Activated CD8-positive, alpha-beta memory T cell treated with anti-CD3 and anti-CD28 coated beads for 36 hours (primary cell): ENCODE results near the gene SASH1. TPM values are rescaled to one million over a fixed set of nuclear protein-coding genes. Genes with fewer than 3 reads are reported as not detected.

Source experiments
- CTCF ChIA-PET: fragments of 350-600 bp; sonication (Branson Sonifier 250); formaldehyde crosslinking; loops from one replicate; lab custom pipeline; 2021; ENCODE audit warnings: antibody characterized with exemption; lab: Charles Lee
- POLR2A ChIA-PET: fragments of 350-600 bp; sonication (Branson Sonifier 250); formaldehyde crosslinking; loops from one replicate; lab custom pipeline; 2021; ENCODE audit warnings: antibody characterized with exemption; lab: Charles Lee
- total RNA-seq, 2 experiments: library from RNA; stranded (reverse); gene quantifications; one replicate each; pipeline ENCODE4 v1.2.3, GENCODE V29; 2021

SASH1 gene
- total RNA-seq, 2 experiments from 2014 or later, result 1.0 to 1.2 TPM

DNA sequence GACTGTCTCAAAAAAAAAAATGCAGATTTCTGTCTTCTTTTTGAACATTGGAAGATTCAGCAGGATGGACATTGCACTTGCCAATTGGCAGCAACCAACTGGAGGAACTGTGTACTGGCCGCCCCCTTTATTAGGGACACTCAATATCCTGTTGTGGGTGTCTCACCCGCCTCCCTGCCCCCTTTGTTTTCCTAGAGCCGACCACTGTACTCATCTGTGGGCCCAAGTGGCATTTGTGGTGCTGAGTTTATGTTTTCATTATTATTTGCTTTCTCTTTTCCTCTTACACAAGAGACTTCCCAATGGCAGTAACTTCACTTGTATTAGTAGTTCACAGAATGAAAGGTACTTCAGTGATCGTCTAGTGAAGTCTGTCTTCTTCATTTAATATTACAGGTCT lies 125.3 kb downstream of the SASH1 start:
- CTCF ChIA-PET, result no interaction called here
- POLR2A ChIA-PET, result no interaction called here

DNA sequence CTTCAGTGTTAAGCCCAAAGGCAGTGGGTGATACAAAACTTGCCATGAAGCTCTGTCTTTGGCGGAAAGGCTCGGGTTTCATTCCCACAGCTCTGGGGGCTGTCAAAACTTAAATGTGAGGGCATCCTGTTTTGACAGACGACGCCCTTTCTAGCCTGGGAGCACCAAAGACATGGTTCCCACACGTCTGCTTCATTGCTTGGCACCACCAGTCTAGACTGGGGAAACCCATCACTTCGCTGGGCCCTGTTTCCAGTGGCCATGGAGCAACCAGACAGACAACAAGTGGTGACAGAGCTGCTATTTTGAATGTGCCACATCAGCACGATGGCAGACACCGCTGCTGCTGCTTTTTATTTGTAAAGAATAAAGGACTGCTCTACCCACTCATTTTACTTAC lies 127.5 kb downstream of the SASH1 start:
- ChIA-PET CTCF (no interaction called here), POLR2A (no interaction called here)

DNA sequence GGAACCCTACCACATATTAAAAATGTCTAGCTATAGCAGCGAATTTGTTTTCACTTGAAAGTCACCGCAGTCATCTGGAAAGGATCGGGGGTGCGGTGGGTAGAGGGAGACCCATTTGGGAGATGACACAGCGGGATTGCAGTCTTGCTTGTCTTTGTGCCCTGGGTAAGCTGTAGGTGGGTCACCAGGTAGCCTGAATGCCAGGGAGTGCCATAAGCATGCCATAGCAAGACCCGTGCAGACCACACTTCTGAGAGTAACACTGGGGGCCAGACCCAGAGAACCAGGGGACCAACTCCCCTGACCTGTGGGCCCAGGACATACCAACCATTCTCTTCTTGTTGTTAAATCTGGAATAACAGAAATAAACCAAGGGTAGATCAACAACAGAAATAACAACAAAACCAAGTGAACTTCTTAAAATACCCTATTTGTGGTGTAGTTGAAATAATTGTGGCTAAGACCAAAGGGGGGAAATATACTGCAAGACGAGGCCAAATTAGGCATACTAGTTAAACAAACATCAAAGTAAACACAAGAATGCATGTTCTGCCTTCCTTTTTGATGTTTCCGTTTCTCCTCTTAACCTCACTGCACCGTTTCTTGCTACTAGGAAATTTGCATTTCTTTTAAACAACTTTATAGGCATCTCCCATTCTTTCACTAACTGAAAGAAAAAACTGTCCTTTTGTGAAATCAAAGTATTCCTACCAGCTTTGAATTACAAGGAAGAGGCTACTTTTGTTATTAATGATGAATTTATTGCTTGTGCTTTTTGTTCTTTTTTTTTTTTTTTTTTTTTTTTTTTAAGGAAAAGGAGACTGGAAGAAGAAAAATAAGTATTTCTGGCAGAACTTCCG lies 128.2 kb downstream of the SASH1 start:
- POLR2A ChIA-PET, result no interaction called here
- CTCF ChIA-PET, result interaction anchor here (0.7 kb wide), 1 partner anchor 265 kb away, joined by 5 read pairs; no protein-coding TSS in a partner anchor

DNA sequence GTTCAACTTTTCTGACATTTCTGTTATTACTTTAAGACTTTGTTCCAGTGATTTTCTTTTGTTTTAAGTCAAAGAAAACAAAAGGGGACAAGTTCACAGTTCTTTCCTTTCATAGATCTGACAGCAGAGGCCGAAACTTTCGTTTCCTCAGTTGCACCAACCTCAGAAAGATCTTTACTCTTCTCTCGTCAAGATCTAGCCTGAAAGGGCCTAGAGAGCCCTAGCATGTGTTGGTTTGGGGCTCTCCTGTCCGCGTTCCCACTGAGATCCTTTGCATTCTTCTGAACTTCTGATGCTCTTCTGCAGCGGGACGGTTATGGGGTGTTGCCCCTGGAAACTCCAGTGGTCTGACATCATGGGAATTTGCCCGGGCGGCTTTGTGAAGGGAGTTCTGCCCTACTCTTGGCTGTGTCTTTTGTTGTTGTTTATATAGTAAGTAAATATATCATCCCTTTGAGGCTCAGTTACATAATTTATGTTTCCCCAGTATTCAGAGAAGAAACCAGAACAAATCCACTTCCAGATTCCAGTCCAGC lies 129.1 kb downstream of the SASH1 start:
- POLR2A ChIA-PET, result no interaction called here
- CTCF ChIA-PET, result interaction anchor here (0.7 kb wide), 1 partner anchor 265 kb away, joined by 5 read pairs; no protein-coding TSS in a partner anchor

DNA sequence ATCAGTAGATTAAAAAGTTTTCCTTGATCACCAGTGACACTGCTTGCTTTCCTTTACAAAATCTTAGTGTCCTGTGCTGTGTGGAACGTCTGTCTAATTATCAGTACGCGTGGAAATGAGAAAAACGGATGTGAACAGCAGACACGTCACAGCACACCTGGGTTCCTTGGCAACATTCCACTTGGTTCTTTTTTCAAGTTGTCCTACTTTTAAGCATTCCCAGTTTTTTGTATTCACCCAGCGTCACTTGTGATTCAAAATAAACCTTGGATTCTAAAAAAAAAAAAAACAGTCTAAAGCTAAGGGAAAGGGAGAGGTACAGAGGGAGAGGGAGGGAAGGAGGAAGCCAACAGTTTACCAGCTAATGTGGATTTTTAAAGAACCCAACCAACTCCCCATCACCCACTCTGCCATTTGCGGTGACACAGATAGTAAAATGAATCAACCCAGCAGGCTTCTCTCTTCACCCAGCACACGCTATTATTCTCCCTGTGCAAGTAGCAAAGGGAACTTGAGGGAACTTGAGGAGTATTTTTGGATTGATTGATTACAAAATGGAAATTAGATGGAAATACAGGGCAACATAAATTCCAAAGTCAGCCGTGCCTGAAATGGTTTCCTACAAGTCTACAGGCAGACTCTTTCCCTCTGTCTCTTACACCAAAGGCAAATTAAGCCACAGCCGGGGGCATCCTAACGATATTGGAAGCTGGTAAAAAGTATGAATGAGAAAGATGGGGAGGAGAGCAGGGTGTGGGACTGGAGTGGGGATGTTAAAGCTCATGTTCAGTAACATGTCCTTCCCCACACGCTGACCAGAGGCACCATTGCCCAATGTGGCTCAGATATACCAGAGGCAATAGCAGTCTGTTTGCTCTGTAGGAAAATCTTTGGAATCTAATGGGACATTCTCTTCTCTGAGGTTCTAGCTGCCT lies 129.8 kb downstream of the SASH1 start:
- POLR2A ChIA-PET, result no interaction called here
- CTCF ChIA-PET, result no interaction called here

DNA sequence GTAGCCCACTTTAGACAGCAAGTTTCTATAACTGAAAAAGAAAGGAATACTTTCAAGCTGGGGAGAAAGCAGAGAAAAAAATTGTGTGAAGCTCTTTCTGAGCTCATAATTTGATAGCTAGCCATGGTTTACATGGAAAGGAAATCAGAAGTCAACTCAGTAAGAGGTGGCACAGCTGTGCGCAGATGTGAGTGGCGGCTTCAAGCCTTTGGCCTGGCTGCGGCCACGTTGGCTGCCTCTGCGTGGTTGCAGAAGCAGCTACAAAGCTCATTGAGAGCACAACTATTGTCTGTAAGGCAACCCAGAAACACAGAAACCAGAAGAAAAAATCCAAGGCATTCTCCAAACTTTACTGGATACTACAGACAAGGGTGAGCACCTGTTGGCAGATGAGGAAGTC lies 136.9 kb downstream of the SASH1 start:
- ChIA-PET POLR2A (no interaction called here), CTCF (no interaction called here)

DNA sequence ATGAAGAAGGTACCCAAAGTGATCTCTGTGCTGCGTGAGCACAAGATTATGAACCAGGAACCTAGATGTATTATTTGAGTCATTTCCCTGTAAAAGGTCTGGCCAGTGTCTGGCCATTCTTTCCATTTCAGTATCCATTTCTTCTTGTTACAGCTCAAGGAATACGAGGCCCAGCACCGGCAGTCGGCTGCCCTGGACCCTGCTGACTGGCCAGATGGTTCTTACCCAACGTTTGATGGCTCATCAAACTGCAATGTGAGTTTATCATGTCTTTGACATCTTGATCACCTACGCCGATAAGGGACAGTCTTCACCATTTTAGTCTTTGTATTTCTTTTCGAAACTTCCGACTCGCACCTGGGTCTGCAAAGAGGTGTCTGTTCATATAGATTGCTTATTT lies 144.8 kb downstream of the SASH1 start:
- CTCF ChIA-PET, result no interaction called here
- POLR2A ChIA-PET, result no interaction called here

DNA sequence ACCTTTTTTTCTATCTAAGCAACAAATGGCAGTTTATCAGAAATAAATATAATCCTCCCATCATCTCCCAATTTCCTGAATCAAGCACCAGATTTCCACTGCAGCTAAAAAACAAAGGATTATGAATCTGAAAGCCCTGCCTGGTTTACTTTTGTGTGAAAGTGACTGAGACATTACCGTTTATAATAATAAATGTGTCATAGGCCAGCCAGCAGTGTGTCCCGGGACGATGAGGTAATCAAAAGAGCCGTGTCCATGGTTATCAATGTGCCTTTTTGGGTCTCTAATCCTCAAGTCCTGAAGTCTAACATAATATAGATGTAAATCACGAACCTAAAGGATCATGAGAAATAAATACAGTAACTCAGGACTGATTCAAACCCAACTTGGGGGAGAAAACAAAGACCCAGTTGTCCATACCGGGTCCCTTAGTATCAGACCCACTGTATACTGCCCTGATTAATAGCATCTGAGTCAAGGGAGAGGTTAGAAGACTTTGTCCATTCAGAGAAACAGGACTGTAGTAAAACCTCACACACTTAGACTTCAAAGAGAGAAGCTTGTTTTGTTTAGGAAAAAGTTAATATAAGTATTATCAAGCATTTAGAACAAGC lies 149.1 kb downstream of the SASH1 start:
- ChIA-PET POLR2A (no interaction called here), CTCF (no interaction called here)

DNA sequence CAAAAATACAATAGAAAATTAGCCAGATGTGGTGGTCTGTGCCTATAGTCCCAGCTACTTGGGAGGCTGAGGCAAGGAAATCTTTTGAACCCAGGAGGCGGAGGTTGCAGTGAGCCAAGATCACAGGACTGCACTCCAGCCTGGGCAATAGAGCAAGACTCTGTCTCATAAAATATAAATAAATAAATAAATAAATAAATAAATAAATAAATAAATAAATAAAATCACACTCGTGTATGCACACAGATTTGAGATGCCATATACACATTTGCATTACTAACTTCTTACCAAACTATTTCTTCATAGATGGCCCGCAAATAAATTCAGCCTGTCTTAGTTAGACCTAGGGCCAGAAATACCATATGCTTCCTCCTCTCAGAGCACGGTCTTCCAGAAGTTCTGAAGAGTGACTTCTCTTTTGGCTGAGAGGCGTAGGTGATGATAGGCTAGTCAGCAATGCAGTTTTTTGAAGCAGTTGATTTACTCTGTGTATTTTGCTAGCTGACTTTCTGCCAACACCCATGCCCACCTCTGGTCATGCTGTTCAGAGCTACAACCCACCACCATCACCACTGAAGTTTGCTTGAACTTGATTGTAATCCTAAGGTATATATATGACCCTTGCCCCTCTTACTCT lies 150.1 kb downstream of the SASH1 start:
- CTCF ChIA-PET, result no interaction called here
- POLR2A ChIA-PET, result no interaction called here

DNA sequence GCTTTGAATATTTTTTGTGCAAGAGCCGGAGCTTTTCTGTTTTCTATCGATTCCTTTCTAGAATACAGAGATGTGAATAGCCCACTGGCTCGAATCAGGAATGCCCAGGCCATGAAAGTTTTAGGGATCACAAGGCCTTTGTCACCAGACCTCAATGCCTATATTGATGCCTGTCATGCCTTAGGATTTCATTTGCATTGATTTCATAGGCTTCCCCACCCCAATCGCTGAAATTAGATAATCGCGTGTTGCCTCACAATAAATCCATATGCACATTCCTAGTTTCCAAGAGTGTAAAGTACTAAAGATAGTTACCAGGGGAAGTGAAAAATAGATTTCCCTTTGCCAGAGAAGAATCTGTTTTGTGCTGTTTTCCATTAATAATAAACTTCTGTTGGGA lies 150.8 kb downstream of the SASH1 start:
- ChIA-PET POLR2A (no interaction called here), CTCF (no interaction called here)

DNA sequence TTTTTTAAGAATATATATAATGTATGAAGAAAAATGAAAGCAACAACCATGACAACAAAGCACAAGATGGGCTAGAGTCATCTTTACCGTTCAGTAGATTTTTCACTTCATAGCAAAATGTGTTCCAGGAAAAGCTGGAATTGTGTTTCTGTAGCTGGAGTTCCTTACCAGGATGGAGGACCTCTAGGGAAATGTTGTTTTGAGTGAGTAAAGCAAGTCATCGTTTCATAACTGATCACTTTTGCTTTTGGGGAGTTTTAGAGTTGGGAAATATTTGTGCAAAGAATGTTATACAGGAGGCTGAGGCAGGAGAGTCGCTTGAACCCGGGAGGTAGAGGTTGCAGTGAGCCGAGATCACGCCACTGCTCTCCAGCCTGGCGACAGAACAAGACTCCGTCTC lies 151.6 kb downstream of the SASH1 start:
- POLR2A ChIA-PET, result no interaction called here
- CTCF ChIA-PET, result no interaction called here

DNA sequence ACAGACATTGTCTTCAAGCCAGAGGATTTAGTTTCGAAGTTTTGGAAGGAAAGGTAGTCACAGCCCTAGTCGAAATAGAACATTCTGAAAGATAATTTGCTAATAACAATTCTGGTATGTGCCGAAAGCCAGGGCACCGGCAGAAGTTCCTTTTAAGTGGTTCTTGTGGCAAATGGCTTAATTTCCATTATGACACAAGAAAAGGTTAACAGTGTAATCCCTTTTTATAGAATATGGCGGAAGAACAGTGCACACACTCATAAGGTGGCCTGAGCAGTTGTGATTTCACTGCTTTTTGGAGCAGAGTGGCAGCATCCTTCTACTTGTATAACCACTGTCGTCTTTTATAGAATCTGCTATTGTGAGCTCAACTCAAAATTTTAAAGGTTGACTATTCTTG lies 152.4 kb downstream of the SASH1 start:
- CTCF ChIA-PET, result no interaction called here

DNA sequence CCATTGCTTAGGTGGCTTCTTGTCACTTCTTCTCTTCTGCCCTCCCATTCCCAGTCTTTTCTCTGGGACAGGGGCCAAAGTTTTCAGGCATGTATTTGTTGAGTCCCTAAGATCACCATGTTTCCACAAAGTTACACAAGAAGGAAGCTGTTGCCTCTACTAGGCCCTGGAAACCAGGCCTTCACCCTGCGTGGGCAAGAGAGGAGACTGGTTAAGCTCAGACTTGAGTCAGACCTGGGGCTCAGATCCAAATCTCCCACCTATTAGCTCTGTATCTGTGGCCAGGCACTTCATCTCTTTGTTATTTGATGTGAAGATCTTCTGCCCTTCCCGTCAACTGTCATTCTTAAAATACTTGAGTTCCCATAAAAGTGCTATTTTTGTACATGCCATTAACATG lies 154.6 kb downstream of the SASH1 start:
- CTCF ChIA-PET, result no interaction called here
- POLR2A ChIA-PET, result no interaction called here

More for the DNA sequence above, 152.4 kb downstream of the SASH1 start:
- POLR2A ChIA-PET, result no interaction called here

DNA sequence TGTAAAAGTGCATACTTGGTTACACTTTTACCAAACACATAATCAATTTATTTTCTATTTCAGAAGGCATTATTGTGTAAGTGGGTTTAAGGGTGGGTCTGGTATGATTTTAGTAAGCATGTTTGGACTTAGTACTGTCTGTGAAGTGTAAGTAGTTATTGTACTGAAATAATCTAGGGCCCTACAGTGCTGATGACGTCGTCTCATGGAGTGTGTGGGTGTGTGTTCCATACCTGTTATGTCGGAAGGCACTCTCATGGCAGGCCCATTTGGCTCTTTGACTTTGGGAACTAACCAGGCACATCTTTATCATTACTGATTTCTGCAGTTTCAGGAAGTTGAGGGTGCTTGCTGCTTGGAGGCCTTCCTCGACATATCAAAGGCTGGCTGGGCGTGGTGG lies 155.1 kb downstream of the SASH1 start:
- ChIA-PET POLR2A (no interaction called here), CTCF (no interaction called here)

DNA sequence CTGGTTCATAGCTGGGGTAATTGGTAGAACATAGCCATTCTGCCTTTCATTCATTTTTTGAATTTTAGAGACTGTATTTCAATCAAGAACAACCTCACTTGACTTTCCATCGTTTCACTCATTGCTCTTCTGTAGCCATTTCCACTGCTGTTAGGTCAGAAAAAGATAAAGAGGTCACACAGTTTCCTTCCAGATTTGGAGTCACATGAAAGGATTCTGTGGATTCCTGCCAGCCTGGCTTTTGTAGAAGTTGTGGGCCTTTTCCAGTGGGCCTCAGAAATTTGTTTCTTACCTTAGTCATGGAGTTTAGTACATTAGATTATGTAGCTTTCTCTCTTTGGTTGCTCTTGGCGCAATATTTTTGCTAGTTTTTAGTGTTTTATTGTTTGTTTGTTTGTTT lies 157.8 kb downstream of the SASH1 start:
- ChIA-PET POLR2A (no interaction called here), CTCF (interaction anchor here (0.7 kb wide), 1 partner anchor 137 kb away, joined by 4 read pairs; no protein-coding TSS in a partner anchor)

DNA sequence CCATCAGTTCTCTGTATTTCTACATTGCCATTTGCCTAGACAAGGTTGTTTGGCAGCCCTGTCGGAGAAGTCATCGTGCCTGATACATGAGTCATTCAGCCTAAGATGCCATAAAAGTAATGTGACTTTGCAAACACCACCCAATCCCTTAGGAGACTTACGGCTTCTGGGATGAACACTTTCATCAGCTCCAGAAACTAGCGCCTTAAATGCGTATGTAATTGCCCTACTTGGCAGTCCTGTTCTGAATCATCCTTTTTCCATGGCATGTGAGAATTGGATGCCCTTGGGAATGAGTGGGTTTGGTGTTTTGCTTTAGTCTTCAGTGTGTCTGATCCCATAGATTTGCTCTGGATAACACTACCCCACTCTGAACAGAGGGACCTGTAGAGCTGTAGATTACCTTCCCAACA lies 158.5 kb downstream of the SASH1 start:
- ChIA-PET CTCF (no interaction called here), POLR2A (no interaction called here)

DNA sequence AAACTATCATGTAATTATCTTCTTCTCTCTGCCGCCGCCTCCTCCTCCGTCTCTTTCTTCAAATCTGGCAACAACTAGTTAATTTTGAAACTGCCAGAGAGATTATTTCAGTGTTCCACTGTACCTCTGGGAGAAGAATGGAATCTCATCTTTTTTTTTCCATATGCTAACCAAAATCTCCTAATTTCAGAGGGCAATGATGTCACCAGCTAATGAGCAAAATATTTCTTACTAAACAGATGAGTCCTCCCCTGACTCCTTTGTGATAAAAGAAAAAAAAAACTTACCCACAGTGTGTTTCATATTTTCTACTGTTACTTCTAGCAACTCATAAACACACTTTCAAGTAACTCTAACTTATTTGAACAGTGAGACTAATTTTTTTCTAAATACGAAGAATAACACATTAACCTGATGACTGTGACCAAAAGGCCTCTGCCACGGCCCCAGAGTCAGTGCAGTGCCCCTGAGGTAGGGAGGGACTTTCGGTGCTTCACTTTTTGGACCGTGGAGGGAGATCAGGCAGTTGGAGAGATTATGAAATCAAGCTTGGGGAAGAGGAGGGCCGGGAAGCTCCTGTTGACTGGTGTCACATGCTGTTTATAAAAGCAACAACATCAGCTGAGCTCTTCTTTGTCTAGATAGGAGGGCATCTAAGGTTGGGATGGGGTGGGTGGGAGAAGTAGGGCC lies 159.6 kb downstream of the SASH1 start:
- ChIA-PET POLR2A (interaction anchor here (0.6 kb wide), 1 partner anchor 286 kb away, joined by 3 read pairs; no protein-coding TSS in a partner anchor), CTCF (no interaction called here)

DNA sequence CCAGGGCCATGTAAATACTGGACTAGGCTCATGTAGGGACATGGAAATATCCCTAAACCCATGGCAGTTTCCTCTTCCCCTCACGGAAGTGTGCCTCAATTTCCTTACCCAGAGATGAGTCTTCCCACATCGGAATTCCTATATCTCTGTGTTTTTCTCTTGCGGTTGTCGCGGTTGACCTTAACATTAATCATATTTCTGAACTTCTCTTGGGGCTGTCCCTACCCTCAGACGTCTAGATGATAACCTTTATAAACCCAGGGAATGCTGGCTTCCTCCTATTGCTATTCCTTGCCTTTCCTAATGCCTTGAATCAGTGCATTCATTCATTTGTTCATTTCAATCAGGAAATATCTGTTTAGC lies 160.1 kb downstream of the SASH1 start:
- POLR2A ChIA-PET, result no interaction called here
- CTCF ChIA-PET, result no interaction called here

DNA sequence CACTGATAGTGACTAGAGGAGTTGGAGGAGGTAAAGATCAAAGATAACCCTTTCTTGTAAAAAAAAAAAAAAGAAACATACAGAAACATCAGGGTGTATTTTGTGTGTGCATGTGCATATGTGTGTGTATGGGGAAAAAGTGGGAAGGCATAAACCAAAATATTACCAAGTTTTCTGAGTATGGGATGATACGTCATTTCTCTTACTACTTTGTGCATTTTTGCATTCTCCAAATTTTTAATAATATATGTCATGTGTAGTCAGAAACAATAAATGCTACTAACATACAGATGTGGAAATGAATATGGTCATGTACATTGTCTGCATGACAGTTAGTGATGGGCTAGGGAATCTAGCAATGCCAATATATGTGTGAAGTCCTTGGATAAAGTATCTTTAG lies 161.1 kb downstream of the SASH1 start:
- CTCF ChIA-PET, result no interaction called here

More for the DNA sequence above, 161.1 kb downstream of the SASH1 start:
- POLR2A ChIA-PET, result no interaction called here
